Measurements from ENCODE around the gene UPF1.
"Not testable (repeated sequence)": the region's sequence is repeated elsewhere in the genome, so short reads cannot be mapped to it uniquely, and the experiment has no call there.

DNA sequence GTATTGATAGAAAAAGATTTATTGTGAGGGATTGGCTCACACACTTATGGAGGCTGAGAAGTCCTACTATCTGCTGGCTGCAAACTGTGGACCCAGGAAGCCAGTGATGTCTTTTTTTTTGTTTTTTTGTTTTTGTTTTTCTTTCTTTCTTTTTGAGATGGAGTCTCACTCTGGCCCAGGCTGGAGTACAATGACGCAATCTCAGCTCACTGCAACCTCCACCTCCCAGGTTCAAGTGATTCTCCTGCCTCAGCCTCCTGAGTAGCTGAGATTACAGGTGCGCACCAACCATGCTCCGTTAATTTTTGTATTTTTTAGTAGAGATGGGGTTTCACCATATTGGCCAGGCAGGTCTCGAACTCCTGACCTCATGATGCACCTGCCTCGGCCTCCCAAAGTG lies 20.1 kb upstream of the UPF1 start:
- TF ChIP-seq POLR2A, POLR2AphosphoS5 (IDR thresholded peaks at IDR 0.05; ENCODE audit: low read depth, low read length): not testable (repeated sequence)
